GM21367 (cell line): ENCODE results near the gene SORBS2.

Experiments used
- ATAC-seq: cut with Tn5 transposase; IDR thresholded peaks from one replicate; pipeline ENCODE4 v1.9.1; 2021; ENCODE audit not compliant: unreplicated experiment

SORBS2 gene

DNA sequence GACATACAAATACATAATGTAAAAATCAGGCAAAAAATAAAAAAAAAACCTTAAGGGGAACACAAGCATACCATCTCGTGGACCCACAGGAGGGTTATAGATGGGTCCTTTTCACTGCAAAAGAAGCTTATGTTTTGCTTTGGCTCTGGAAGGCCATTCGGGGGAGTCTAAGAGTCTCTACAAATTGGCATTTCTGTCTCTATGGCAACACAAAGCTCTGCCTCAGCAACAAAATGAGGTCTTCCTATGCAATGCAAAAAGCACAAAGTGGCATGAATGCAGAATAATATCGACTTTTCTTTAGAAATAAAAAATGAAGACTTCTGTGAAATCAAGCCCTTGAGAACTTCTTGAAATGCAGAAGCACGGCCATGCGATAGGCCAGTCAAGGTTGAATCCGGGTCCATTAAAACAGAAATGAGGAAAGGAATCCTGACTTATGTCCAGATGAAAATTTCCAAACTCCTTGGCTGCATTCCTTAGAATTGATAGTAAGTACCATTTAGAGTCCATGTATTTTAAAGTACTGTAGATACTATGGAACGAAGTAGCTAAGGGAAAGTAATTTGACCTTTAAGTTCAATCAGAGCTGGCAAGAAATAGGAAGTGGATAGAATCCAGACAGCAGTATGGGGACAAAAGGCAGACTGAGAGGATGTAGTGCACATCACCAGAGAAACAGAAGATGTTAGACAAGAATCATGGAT lies 213.0 kb downstream of the SORBS2 start:
- ATAC-seq: no peak

DNA sequence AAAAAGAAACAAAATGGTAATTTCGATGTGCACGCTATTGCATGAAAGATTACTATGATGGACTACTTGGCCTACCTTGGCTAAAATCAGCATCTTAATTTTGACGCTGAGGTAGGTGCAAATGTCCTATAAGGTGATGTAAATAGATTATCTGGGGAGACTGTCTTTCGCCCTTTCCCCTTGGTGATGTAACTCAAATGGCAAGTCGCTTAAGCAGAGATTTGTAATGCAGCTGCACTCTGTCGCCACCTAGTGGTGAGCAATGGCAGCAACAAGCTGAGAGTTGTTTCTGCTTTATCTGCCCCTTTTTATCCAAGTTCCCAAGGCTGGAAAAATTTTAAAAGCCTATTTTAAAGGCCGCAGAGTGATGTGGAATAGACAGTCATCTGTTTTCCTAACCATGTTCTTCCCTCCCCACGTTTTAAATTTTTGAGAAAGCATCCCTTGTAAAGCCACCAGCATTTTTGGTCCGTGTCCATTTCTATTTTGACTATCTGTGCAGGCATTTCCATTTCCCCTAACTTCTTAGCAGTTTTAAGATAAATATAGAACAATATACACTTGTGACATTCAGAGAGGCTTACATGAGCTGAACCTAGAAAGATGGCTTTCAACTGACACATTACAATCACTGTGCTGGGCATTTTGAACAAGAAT lies 214.3 kb downstream of the SORBS2 start:
- ATAC-seq: peak; percentile 79

DNA sequence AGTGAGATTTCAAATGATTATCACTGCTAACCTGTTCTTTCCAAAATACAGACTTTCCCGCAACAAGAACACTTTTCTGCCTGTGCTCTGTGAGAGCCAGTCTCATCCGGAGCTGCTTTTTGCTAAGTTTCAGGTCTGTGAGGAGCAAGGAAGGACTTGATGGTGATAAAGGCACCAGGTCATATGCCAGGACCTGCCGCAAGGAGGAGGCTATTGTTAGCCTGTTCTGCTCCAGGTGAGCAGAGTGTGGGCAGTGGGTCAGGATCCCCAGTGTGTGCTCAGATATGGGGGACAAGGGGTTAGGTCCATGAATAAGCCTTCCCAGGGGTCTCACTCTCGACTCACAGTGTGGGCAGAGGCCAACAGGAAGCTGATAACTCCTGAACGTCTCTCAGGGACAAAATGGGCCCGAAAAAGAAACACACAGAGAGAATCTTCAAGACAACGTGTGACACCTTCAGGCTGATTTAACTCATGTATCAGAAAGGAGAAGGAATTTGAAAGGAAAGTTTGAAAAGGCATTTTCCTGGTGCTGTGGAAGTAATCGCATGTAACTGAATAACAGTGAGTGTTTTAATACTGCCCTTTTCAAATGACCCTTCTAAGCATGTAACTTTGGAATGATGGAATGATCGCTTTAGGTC lies 219.0 kb downstream of the SORBS2 start:
- ATAC-seq: no peak

DNA sequence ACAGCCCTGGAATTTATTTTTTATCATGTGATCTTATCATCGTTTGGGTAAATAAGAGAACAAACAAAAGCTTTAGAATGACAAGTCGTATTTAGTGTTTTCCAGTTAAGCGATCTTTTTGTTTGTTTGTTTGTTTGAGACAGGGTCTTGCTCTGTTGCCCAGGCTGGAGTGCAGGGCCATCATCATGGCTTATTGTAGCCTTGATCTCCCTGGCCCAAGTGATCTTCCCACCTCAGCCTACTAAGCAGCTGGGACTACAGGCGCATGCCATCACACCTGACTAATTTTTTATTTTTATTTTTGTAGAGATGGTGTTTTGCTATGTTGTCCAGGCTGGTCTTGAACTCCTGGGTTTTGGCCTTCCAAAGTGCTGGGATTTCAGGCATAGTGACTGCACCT lies 219.6 kb downstream of the SORBS2 start:
- no peak for ATAC-seq

DNA sequence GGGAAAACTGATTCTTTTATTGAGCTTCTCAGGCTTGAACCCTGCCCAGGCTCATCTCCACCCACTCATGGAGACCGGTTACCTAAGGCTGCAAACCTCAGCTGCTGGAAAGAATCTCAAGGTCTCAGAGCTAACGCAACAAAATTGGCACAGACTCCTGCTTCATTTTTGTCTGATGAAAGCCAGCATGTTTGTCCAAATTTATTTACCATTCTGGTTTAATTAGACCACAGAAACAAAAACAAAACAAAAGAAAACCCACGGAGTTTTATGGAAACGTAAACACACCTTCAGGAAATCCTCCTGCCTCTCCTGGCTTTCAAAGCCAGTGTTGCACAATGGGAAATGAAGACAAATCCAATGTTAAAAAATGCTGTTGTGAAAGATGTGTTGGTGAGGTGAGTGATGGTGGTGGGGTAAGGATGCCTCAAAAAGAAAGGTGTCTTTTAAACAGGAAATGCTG lies 220.3 kb downstream of the SORBS2 start:
- ATAC-seq: no peak

DNA sequence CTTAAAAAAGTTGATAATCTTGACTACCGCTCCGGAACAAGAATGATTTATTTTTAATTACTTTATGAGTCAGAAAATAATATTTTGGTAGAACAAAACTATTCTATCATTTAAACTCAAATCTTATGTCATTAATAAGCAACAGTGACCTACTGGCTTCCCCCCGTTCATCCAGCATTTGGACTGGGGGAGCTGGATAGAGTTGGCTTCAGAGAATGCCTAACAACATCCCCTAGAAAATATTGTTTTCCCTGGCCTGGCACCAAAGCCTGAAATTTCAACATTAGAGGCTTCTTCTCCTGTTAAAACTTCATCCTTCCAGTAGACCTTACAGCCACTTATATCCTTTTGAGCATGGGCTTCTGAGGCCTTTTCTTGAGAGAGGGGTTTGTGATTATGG lies 221.0 kb downstream of the SORBS2 start:
- no peak for ATAC-seq

DNA sequence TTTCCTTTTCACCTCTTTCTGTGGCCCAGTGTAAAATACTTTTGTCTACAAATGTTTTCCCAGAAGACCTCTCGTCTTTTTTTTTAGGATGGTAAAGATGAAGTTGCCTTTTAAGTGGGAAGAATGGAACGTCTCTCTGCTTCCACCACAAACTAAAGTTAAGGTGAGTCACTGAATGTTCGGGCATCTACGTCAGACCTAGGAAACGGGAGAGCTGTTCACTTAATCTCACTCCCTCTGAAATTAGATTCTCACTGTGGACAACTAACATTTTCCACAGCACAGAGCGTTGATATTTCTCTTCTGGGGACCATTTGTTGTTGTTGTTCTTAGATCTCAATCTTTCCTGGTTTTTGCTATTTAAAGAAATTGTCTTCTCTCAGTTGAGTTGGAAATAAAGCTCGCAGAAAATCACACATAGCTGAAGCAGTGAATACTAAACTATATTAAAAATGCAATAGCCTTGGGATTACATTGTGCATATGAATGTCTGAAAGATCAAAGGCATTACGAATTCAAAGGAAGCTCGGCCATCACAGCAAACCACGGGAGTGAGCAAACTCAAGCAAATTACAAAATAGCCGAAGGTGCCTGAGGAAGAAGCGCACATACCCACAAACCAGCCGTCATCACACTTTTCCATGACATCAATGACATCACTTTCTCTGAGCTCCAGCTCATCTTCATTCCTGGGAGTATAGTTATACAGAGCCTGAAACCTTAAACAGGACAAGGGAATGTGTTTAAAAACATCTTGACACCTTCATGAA lies 222.7 kb downstream of the SORBS2 start:
- no peak for ATAC-seq

DNA sequence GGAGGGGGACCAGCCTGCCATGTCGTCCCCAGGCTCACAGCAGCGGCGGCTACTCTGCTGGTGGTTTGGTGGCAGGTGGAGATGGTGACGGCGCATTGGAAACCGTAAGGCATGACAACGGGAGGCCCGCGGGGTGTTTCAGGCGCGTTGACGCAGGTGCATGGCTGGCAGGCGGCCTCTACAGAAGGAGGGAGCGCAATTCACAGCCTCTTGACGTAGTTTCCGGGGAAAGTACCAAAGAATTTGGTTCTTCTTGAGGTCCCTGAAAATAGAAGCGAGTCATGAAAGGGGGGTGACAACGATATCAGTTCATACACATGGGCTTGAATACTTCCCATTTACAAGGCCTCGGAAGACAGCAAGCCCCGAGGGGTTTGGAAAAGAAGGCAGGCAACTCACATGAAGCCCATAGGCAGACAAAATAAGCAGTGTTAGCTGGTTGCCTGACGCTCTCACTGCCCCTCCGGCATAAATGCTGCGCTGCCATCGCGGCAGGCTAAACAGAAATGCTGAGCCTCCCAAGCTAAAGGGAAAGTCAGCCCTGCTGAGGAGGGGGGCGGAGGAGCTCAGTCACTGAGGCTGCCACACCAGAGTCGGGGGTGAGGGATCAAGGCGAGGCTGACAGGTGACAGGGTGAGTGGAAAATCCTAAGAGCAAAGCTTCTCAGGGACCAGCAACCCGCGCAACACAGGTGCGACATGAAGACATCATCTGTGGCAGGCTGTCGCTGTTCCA lies 224.4 kb downstream of the SORBS2 start:
- ATAC-seq: peak; percentile 96

DNA sequence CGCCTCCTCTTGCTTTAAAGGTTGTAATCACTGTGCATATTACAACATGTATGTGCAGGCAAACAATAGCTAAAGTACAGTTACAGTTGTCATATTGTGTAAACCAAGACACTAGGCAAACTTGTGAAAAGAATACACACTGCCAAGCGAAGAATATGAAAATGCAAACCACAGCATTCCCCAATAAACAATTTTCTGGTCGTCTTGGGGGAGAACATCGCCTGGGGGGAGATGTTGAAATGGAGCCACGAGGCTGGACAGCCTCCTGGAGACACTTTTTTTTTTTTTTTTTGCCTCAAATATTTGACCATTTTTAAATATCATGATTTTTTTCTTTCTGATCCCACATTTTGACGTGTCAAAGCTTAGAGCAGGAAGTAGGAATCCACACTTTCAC lies 225.0 kb downstream of the SORBS2 start:
- ATAC-seq: no peak

DNA sequence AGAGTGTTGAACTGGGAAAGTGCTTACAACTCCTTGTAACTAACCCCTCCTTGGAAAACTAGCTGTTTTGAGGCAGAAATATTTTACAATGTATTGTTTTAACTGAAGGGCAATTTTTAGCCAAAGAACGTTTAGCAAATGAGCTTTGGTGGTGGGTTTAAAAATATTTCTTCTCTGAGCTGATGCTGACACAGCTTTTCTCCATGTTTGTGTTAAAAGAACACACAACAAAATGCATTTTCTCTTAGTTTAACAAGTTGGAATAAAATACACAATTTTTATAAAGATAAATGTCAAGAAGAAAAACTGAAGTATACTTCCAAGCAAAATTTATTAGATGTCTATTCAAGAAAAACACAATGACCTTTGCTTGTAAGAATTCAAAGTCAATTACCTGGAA lies 226.8 kb downstream of the SORBS2 start:
- ATAC-seq: no peak

DNA sequence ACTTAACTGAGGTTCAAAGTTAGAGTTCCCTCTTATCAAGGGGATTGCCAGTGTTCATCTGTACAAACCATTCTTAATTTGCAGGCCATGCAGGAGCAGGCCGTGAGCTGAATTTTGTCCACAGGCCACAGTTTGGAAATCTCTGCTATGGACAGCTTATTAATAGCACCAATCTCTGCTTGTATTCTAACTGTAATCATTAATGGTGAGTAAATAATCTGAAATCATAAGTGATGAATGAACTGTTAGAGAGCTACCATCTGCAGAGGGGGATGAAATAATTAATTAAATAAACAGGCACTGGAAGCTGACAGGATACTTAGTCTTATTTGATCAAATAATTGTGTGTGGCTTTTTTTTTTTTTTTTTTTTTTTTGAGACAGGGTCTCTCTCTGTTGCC lies 228.2 kb downstream of the SORBS2 start:
- ATAC-seq: no peak

DNA sequence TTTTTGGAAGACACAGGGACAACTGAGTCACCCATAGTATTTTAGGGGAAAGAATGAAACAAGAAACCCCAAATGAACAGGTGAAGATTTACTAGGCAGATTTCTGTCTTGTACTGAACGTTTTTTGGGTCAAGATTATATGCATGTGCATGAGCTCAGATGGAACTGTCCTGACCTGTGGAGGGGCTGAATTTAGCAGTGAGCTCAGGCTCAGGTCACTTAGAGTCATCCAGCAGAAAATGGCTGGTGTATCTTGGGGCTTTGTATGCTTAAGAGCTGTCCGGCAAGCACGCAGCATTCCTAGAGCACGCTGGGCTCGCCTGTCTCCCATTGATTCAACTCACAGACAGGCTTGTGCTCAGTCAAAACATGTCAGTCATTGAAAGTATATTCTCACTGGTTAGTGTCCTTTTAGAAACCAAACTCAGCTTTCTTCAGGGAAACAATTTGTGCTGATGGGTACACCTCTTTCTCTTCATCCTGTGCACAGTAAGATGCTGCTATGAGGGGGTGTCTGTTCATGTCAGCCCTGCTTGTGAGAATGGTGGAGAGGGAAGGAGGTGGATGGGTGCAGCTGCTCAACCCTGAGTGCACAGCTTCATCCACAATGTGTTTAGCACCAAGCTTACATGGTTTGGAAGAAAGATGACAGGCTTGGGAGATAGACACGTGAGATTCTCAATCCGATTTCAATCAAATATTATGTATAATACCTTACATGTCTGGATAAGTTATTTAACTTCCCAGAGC lies 229.2 kb downstream of the SORBS2 start:
- no peak for ATAC-seq

DNA sequence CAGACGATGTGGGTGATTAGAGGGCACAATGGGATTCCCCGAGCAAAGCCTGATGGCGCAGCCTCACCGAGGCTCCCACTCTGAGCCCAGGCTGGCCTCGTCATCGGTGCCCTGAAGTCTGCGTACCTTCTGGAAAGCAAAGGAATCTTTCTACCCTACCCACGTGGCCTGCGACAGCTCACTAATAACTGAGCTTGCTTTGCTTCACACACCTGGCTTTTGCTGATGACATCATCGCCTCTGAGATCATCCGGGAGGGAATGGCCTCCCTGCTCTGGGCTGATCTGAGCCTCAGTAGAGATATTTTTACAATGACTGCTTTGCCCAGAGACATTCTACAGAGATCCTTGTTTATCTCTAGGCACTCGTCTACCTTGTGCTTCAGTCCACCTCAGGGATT lies 231.3 kb downstream of the SORBS2 start:
- ATAC-seq: no peak

DNA sequence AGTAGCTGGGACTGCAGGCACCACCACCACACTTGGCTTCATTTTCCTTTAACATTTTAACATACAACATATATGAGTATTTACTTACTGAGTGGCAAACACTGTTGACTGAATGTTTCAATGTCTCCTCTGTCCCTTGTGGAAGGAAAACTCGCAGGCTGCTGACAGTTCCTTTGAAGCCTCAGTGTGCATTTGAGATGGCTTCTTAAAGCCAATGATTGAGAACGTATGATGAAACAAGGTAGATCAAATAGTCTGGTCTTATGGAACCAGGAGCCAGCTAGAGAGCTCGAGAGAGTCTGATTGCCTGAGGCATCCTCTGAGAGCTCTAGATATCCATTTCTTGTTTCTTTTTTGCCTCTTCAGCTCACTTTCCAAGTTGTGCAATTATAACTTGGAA lies 233.7 kb downstream of the SORBS2 start:
- ATAC-seq: no peak

DNA sequence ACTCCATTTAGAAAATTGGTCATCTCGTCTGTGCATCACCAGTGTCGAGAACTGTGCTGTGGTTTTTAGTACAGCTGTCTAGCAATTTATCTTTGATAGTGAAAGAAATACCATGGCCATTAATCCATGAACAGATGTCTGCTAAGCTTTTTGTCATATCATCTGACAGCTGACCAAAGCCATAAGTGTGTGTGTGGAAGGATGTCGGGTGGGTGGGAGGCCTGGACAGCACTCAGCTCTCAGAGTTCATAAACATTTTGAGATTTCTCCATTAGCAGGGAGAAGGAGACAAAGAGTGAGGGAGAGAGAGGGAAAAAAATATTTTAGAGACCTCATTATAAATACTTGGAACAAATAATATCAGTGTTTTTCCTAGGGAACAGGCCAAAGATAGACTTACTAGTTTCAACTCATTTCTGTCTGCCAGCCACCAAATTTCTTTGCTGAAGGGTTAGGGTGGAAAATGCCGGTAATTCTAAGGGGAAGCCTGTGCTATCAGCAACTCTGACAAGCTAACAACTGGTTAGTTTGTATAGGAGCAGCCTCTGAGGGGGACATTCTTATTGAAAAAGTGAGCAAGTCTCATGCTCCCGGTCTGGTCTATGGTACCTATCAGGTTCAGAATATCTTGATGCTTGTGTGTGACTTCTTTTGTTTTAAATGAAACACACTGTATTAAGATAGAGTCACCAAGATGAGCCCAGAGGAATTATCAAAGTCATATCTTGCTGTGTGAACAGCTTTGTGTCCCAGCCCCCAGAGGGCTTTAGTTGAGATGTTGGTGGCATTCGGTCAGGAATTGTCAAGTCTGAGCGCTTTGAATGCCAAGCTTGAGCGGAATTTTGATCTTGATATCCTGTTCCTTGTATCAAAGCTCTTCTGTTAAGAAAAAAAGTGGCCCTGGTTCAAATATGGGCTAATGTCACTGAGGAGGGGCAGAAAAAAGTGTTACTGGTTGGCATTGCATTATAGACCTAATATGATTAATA lies 234.7 kb downstream of the SORBS2 start:
- no peak for ATAC-seq

DNA sequence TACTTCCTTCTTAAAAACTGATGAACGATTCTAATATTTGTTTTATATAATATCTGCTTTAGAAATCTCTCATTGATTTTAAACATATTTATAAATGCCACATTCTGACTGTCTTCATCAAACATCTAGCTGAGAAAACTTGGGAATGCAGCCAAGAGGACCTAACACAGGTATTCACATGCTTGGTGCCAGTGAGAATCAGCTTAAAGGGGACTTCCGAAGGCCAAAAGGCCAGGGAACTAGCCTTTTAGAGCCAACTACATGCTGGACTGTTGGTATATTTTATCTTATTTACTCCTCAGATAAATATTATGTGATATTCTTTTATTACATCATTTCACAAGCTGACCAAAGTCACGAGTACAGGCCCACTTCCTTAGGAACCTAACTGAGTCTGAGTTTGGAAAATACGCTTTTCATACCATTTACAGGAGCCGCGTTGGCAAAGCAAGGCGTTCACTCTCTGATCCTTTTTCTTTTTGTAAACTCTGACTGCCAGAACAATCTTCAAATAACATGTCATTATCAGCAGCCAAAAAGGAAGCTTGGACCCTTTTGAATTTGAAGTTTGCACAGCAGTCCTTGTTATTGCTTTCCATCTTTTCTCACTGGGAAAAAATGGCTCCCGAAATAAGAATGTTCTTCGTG lies 235.6 kb downstream of the SORBS2 start:
- no peak for ATAC-seq

DNA sequence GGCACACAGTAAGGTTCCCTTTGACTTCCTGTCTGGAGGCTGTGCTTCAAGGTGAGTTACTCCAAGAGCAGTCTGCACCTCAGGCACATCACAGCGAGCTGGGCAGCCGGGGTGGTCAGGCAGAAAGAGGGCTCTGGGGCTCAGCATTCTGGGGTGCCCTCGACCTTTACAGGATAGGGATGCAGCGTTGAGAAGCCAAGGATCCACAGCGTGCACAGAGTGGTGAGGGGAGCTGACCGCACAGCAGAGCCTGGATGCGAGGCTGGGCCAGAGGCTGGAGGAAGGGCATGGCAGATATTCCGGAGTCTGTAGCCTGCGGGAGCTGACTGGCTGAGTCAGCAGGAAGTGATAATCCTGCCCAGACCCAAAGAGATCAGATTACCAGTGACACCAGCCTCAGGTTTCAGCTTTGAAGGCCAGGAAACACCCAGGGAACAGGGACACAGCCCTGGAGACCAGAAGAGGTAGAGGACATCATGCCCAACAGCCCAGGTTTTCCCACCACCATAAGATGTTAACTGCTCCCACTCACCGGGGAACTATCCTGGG lies 238.3 kb downstream of the SORBS2 start:
- ATAC-seq: no peak

DNA sequence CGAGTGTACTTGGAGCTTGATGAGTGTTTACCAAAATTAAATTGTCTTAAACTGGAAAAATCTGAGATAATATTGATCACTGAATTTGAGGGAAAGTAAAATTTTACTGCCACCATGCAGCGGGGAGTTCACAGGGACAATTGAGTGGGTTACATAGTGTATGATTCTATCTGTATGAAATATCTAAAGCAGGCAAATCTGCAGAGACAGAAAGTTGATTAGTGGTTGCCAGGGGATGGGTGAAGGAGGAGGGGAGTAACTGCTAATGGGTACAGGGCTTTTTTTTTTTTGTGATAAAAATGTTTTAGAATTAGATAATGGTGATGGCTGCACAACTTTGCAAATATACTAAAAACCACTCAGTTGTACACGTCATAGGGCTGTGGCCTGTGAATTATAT lies 241.3 kb downstream of the SORBS2 start:
- no peak for ATAC-seq
